ENCODE measurements around the gene CDK18.

CDK18 gene

DNA sequence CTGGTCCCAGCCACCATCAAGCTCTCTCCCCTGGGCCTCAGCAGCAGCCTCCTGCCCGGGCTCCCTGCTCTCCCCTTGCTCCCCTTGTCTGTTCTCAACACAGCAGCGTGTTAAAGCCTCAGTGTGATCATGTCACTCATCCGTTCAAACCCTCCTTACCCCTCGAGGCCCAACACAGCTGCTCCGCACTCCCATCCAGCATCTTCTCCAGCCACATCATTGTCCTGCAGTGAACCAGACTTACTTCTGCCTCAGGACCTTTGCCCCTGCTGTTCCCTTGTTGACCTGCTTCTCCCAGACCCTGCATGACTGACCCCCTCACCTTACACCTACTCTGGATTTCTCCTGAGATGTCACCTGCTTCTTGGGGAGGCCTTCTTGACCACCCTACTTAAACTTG is 13.3 kb downstream of the CDK18 start:
- TF ChIP-seq, protein P1, sequence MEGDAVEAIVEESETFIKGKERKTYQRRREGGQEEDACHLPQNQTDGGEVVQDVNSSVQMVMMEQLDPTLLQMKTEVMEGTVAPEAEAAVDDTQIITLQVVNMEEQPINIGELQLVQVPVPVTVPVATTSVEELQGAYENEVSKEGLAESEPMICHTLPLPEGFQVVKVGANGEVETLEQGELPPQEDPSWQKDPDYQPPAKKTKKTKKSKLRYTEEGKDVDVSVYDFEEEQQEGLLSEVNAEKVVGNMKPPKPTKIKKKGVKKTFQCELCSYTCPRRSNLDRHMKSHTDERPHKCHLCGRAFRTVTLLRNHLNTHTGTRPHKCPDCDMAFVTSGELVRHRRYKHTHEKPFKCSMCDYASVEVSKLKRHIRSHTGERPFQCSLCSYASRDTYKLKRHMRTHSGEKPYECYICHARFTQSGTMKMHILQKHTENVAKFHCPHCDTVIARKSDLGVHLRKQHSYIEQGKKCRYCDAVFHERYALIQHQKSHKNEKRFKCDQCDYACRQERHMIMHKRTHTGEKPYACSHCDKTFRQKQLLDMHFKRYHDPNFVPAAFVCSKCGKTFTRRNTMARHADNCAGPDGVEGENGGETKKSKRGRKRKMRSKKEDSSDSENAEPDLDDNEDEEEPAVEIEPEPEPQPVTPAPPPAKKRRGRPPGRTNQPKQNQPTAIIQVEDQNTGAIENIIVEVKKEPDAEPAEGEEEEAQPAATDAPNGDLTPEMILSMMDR (IDR thresholded peaks at IDR 0.05): no peak

DNA sequence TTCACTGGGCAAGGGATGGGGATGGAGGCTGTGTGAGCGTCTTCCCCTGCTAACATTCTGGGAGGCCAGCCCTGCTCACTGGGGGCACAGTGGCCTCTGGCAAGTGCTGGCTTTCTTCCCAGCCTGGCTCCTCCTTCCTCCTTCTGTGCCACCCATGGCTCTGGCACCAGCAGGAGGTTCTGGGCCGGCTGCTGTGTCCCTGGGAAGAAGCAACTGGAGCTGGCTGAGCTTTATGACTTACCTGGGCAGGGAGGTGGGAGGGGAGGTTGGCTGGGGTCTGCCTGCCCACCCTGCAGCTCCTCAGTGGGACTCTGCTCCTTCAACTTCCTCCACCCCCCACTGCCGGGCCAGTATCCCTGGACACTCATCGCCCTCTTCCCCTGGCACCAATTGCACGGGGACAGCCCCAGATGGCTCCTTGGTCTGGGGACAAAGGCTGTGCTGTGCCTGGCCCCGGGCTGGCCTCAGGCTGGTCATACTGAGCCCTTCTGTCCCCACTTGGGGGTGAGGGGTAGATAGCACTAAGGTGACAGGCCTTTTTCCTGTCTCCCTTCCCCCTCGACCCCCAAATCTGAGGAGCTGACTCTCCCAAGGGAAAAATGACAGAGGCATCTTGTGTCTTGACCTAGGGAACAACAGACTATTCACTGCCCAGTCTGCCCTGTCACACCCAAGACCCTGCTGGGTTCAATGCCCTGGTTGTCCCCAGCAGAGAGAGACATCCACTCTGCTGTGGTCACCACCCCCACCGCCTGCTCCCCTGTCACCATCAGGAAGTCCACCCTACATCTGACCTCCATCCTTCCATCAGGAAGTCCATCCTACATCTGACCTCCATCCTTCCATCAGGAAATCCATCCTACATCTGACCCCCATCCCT is 14.4 kb downstream of the CDK18 start:
- TF ChIP-seq, protein P1 (IDR thresholded peaks at IDR 0.05): no peak

DNA sequence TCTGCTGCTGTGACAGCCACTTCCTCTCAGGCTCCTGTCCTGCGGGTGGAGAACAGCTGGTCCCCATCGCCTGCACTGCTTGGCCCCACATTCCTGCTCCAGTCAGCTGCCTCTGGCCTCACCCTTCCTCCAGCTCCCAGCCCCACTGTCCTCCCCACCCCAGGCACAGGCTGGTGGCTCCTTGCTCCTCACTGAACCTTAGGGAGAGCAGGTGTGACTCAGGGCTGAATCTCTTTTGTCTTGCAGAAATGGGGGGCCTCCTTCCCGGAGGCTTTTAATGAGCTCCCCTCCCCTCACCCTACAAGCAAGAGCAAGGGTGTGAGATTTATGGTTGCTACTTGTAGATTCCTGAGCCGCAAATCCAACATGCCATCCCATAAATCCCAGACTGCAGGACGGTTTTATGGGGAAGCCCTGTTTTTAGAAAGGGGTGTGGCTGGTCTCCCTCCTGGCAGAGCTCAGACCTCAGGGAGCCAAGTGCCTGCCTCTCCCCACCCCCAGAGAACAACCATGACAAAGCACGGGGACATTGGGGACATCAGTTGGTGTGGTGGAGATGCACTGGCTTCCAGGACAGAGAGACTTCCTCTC is 15.2 kb downstream of the CDK18 start:
- TF ChIP-seq, protein P1 (IDR thresholded peaks at IDR 0.05): no peak

DNA sequence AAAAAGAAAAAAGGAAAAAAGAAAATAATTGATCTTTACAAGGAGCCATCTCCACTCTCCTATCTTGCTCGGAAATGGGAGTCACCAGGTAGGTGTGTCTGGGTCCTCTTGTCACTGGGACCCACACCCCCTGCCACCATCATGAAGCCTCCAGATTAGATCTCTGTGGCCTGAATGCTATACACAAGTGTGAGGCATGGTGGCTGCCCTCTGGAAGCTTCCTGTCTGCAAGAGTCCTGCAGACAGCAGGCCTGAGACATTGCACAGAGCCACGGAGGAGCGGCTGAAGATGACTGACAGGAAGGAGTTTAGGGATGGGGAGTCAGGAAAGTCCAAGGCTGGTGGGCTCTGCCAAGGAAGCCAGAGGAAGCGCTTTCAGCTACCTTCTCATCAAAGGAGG is 16.2 kb downstream of the CDK18 start:
- TF ChIP-seq, protein P1 (IDR thresholded peaks at IDR 0.05): no peak

DNA sequence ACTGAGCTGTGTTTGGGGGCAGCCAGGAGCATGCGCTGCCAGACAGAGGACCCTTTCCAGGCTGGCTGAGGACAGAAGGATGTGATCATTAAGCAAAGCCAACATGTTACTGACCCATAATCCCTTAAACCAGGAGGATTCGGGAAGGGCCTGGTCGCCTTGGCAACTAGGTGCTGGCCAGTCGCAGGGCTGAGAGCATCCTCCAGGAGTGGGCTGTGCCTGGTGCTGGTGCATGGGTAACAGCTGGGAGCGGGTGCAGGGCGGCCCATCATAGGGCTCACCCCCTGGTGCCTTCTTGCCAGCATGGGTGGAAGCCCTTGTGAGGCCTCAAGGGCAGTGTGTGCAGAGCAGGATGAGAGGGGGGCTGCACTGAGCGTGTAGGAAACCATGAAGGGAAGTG is 17.2 kb downstream of the CDK18 start:
- TF ChIP-seq, protein P1 (IDR thresholded peaks at IDR 0.05): no peak

DNA sequence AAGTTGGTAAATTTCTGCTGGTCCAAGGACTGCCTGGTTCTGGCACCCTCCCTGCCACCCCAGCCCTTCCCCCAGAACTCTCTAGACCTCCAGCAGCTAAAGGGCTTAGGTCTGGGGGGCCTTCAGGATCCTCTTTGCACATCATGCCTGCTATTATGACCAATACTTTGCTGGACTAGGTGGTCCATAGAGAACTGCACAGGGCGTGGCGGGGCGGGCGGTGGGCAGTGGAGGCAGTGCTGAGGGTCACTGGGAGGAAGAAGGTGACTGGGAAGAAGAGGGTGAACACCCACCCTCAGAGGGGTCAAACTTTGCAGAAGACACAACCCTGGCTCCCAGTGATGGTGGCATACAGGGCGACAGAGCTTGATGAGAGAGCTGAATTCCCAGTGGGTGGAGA is 18.2 kb downstream of the CDK18 start:
- TF ChIP-seq, protein P1 (IDR thresholded peaks at IDR 0.05): no peak

DNA sequence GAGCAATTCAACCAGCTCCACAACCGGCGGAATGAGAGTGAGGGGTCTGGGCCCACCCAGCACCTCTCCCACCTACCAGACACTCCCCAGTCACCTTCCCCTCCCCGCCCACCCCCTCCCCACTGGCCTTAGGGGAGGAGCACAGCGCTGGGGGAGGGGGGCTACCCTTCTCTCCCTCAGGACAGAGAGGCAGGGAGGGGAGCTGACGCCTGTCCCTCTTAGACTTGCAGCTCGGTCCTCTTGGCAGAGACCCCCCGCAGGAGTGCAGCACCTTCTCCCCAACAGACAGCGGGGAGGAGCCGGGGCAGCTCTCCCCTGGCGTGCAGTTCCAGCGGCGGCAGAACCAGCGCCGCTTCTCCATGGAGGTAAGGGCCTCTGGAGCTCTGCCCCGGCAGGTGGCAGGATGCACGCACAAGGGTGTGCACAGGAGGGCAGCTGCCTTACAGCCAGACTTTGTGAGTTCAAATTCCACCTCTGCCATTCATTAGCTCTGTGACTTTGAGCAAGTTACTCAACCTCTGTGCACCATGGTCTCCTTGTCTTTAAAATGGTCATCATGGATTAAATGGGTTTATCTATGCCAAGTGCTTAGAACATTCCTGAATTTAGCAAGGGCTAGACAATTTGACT is 18.9 kb downstream of the CDK18 start:
- TF ChIP-seq, protein P1 (IDR thresholded peaks at IDR 0.05): no peak

All from LNCAP (cell line).